Activated gamma-delta T cell treated with anti-CD3 and anti-CD28 coated beads, Interleukin-2, amount 50 U/mL, for 16 hours (primary cell): ENCODE results near the gene KHDRBS2.

Experiments
- DNase-seq: peaks from one replicate; pipeline ENCODE4 v3.0.0-alpha.2; 2020; ENCODE audit warnings: low read depth

KHDRBS2 gene

DNA sequence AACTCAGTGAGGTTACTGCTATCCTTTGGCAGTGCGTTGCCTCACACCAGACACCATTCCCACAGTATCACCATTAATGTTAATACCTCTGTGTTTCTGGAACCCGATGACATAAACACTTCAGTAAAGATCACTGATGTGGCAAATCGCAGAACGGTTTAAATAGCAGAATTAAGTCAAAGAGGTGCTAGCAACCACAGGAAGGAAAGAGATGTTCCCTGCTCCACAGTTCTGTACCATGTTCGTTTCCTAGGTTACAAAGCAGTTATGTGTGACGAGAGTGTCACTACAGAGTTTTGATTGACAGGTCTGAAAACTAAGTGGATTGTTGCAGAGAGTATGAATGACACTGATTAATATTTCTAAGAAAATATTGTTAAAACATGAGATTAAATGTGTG lies 272.3 kb downstream of the KHDRBS2 start:
- DNase-seq = no peak

DNA sequence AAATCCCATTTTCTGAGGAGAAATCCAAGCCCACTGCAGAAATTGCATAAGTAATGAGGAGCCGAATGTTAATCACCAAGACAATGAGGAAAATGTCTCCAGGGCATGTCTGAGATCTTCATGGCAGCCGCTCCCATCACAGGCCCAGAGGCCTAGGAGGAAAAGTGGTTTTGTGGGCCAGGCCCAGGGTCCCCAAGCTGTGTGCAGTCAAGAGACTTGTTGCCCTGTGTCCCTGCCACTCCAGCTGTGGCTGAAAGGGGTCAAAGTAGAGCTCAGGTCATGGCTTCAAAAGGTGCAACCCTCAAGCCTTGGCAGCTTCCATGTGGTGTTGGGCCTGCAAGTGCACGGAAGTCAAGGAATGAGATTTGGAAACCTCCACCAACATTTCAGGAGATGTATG lies 276.6 kb downstream of the KHDRBS2 start:
- no peak for DNase-seq

DNA sequence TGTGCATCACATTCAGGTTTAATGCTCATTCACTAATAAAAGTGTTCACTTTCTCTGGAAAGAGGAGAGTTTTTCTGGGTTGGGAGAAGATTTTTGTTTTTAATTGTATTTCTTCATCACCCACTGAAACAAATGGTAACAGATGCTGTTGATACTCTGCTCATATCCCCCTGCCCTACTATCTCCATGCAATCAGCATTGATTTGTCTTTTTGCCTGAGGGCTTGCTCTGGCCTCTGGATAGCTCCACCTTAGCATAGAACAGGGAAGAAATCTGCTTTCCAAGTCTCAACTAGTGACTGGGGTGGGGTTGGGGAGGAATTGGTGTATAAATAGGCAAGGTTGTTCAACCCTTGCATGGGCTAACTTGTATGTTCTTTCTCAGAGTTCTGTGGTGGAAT lies 296.4 kb downstream of the KHDRBS2 start:
- no peak for DNase-seq

DNA sequence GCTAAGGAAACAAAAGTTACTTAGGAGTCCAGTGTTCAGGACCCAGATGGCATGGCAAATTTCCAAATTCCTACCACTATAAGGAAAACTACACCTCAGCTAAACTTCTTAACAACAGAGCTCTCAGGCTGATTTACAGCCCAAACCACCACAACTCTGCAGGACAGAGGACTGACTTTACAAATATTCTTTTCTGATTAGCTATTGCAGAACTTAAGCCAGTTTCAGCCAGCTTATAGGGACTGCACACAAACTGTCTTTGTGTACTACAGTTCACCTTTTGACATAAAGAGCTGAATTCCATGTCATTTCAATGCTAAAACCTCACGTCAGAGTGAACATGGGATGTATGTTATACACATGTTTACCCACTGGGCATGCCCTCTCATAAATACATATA lies 305.4 kb downstream of the KHDRBS2 start:
- DNase-seq = no peak

DNA sequence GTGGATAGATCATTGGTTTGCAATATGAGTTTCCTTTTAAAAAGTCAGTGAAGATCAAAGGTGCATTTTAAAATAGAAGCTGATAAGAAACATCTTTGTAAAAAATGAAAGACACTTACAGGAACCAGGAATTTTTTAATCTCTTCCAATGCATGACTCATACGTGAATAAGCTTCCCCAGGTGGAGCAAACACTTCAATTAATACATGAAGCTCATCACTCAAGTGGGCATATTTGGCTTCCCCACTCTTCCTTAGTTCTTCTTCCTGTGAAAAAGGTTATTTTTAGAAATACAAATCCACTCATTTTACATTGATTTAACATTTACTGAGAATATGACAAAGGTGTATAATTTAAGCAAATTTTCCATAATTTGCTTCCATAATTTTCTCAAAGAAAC lies 308.1 kb downstream of the KHDRBS2 start:
- DNase-seq = no peak

DNA sequence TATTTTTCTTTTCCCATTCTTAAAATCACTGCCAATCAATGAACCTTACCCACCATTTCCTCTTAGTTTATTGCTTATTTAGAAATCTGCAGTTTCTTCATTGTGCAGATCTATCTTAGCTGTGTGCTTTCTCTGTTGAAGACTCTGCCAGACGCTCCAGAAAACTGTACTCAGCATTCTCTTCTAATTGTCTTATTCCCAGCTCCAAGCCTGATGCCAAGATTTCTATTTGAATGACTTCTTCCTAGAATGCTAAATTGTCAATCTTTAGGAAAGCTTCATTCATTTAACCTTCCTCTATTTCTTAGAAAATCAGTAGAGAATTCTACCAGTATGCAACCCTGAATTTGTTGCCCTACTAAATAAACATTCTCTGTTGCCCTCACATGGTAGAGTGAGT lies 308.9 kb downstream of the KHDRBS2 start:
- no peak for DNase-seq

DNA sequence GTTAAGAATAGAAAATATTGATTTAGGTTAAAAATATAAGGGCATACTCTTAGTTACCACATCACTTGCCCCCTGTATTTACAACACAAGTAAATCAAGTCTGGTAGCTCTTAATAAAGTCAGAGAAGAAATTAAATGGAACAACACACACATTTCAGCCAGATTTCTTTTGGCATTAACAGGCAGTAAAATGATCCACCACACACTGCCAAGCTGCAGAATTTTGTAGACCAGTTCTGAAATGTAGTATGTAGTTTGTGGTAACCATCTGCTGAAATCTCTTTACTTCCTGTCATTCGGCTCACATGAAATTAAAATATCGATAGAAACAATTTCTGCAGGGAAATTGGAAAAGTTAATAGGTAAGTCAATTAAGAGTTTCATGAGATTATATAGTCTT lies 326.8 kb downstream of the KHDRBS2 start:
- no peak for DNase-seq

DNA sequence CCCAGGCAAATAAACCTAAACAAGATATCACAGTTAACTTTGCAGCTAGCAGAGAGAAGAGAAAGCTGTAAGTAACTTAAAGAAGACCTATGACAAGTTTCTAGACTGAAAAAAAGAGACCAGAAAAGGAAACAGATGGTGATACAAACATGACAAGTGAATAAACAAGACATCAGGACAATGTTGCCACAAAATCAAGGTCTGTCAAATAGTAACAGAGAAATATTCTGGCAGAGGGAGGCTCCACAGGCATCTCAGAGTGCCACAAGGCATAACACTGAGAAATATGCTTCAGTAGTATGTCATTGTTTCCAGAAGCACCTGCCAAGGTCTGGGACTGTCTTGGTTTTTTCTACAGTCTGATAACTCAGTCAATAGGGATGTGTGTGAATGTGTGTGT lies 332.2 kb downstream of the KHDRBS2 start:
- DNase-seq = no peak

DNA sequence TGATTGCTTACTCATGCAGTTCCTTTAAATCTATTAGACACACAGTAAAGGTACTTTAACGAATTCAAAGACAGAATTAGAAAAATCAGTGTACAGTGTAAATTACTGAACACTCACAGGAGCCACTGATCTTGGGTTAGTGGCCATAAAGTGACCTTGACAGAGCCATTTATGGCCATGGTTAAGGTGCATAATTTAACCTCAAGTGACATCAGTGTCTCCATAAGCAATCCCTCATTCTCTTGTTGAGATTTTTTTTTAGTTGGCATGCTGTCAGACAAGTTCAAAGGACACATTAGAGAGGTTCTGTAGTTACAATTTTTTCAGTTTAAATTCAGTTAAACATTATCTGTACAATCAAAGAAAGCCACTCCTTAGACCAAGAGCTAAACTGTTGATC lies 334.4 kb downstream of the KHDRBS2 start:
- DNase-seq = no peak

DNA sequence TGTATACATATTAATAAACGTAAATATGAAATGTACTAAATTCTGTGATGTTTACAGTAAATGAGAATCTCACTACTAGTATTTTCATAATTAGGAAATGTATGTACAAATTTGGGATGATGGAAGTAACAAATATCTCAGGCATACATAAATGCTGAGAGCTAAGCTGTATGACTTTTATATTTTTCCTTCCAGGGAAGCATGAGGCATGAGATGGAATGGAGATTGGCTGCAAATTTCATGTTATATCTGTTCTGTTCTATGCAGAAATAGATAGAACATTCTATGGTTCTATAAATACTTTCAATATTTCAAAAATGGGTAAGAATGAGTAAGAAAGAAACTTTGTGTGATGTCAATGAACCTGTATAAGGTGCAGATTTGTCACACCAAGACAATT lies 335.2 kb downstream of the KHDRBS2 start:
- no peak for DNase-seq

DNA sequence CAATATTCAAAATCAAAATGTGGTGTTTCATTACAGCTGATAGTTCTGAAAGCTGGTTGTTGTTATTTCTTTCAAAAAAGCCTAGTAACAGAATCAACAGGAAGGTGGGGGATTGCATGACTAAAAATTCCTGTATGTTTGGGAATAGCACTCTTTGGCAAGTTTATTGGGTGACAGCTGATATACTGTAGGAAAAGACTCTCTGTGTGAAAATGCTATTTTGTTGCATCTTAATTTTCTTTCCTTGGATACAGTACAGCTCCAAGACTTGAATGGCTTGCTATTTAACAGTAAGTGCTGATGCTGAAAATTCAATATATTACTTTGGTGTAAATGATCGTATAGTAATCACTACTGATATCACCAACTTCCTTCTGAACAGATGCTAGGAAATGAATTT lies 336.1 kb downstream of the KHDRBS2 start:
- no peak for DNase-seq

DNA sequence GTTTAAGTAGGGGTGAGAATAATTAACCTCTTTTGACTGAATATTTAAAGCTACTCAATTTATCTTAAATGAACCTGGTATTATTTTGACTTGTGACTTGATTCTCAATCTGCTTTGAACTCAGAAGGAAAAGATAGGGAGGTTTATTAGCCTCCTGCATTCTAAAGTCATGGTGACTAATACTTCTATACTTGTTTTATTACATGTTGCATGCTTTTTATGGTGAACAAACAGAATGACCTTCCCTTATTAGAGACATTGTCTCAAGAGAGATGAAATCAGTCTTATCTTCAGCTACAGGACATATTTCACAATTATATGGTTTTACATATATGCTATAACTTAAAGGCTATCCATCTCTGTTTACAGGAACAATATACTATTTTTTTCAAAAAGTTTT lies 336.9 kb downstream of the KHDRBS2 start:
- DNase-seq = no peak

DNA sequence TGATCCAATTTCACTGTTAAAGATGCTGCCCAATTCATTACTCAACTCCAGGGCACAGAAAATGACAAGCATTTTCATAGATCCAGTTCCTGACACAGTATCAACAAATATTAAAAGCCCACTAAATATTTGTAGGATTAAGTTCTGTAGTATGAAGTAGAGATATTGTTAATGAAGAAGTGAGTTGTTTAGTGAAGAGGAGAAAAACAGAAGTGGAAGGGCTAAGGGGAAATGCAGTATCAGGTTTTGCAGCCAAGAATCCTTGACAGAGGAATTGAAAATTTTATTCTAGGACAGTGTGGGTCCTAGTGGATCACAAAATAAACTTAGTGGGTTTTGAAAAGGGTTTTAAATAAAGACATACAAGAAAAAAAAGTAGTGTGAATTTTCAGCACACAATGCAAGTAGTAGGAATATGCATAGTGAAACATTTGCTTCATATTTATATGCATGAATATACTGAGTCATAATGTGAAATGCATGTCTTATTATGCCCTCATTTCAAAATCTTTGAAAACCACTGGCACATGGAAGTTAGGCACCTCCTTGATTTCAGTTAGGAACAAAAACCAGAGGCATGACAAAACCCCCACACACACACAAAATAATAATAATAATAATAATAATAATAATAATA lies 338.6 kb downstream of the KHDRBS2 start:
- no peak for DNase-seq

DNA sequence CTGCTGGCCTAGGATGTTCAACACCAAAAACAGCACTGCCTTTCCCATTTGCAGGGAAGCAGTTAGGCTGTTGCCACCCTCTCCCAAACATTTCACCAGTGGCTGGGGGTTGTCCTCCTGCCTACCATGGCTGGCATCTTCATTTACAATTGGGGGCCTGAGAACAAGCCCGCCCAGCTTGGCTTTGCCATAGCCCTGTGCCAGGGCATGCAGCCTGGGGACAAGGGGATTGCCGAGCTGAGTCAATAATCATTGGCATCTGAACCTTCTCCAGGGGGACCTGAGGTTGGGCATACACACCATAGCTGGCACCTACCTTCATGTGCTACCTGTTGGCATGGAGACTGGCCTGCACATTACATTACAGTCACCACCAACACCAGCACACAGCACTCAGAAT lies 345.1 kb downstream of the KHDRBS2 start:
- DNase-seq = no peak

DNA sequence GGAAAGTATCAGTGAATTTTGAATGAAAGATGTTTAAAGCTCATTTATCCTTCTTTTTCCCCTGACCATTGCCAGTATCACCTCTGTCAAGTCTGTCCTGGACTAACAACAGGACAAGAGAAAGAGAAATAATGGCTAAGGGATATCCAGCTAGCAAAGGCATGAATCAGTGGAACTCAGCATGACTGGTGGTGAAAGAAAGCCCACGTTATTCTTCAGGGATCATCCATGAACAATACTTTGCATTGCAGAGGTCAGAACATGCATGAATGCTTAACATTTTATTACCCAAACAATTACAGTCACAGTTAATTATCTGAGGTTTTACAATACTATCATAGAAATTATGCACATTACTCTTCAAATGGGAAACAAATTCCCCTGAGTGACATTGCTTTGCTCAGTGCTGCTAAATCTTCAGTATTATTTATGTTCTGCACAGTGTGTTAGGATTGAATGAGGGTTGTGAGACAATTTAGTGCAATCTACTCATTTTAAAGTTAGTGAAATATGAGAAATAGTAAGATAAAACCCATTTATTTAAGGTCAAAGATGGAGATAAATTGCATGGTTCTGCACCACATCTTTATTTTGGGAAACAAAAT lies 350.7 kb downstream of the KHDRBS2 start:
- no peak for DNase-seq

DNA sequence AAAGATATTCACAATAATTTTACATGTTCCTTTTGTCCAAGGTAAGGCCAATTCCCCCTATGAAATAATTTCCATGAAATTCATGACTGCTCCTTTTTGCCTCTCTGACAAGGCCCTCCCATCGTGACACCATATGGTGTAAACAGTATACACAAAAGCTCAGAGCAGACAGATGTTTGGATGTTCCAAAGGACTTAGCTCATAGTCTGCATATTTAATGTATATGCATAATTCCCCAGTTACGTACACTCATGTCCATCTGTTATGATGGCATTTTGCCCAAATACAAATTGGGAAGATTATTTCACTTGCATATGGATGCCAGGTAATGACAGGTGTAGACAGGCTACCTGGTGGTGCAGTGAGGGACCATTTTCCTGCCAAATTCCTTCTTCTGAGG lies 376.5 kb downstream of the KHDRBS2 start:
- DNase-seq = no peak

DNA sequence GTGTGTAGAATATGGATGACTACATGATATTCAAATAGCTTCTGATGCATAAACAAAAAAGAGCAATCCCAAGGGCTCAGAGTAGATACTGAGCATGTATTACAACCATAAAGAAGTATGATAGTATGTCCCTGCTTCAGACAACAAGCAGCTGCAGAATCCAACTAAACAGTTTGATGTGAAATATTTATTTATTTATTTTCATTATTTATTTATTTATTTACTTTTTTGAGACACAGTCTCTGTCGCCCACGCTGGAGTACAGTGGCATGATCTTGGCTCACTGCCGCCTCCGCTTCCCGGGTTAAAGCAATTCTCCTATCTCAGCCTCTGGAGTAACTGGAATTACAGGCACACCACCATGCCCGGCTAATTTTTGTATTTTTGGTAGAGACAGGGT lies 384.3 kb downstream of the KHDRBS2 start:
- DNase-seq = no peak

DNA sequence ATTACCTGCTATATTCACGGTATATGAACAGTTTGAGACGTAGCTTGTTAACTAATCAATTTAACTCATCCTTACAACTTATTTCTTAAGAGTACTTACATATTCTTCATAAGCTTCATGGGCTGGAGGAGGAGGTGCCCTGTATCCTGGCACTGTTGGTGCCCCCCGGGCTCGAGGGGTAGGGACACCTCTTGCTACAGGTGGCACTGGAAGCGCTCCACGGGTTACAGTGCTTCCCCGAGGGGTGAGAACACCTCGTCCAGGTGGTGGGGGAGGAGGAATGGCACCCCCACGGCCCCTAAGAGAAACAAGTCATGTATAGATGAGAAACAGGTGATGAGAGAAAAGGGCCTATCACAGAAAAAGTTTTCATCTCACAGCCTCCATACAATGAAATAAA lies 391.5 kb downstream of the KHDRBS2 start:
- no peak for DNase-seq

DNA sequence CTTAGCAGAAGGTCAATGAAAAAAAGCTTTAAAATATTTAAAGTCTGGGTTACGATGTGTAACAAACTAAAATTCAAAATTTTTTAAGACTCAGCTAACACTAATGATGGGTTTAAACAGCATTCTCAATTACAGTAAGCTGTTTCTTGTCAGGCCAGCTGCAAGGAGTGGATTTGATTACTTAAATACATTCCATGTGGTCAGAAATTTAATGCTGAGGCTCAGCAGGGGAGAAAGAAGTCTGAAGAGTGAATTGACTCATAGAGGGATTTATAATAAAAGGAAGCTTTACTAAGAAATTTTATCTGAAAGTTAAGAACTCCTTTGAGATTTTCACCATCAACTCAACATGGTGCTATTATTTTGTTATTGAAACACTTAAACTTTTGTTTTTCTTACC lies 398.6 kb downstream of the KHDRBS2 start:
- DNase-seq = no peak

DNA sequence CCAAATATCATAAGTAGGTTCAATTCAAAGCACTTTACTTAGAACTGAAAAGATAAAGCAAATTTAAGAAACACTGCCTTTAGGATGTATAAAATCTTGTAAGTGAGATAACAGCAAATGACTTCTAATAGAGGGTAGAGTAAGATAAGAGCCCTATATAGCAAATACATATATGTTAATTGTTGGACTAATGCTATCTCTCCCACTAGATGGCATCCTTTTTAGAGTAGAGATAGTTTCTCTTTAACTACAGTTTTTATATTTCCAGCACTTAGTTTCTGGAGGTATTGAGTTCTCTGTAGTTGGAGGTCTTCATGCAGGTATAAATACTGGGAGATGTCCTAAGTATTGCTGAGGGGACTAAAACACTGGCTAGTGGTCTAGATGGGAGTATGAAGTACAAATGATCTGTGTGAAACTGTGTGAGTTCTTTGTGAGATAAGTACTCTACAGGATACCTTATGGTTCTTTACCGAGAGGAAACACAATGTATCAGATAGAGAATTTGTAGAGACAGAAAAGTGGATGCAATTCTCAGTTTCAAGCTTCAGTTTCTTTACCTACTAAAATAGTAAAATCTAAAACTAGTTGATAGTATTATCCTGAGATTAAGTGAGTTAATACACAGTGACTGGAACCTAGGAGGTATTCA lies 399.3 kb downstream of the KHDRBS2 start:
- DNase-seq = no peak

DNA sequence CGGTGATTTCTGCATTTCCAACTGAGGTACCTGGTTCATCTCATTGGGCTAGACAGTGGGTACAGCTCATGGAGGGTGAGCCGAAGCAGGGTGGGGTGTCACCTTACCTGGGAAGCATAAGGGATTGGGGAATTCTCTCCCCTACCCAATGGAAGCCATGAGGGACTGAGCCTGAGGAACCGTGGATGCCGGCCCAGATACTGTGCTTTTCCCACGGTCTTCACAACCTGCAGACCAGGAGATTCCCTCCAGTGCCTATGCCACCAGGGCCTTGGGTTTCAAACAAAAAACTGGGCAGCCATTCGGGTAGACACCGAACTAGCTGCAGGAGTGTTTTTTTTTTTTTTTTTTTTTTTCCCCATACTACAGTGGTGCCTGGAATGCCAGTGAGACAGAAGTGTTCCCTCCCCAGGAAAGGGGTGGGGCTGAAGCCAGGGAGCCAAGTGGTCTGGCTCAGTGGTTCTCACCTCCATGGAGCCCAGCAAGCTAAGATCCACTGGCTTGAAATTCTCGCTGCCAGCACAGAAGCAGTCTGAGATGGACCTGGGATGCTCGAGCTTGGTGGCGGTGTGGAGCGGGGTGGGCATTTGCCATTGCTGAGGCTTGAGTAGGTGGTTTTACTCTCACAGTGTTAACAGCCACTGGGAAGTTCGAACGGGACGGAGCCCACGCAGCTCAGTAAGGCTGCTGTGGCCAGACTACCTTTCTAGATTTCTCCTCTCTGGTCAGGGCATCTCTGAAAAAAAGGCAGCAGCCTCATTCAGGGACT lies 416.2 kb downstream of the KHDRBS2 start:
- DNase-seq = no peak

DNA sequence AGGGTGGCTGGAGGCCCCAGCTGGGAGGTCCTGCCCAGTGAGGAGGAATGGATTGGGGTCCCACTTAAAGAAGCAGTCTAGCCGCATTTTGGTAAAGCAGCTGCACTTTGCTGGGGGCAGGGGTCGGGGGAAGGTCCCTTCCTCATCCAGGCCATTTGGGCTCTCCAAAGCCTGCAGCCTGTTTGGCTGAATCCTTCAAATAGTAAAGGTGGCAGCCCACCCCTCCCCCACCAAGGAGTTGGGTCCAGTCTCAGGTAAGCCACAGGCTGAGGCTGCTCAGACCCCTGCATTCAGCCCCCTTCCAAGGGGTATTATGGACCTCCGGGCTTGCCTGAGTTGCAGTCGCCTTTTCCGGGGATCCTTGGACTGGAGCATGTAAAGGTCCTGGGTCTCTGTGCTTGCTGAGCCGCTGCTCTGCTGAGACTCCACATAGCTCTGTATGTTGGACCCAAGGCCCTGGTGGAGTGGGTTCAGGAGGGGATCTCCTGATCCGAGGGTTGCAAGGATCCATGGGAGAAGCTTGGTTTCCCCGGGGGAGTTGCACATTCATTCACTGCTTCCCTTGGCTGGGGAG lies 417.4 kb downstream of the KHDRBS2 start:
- no peak for DNase-seq

DNA sequence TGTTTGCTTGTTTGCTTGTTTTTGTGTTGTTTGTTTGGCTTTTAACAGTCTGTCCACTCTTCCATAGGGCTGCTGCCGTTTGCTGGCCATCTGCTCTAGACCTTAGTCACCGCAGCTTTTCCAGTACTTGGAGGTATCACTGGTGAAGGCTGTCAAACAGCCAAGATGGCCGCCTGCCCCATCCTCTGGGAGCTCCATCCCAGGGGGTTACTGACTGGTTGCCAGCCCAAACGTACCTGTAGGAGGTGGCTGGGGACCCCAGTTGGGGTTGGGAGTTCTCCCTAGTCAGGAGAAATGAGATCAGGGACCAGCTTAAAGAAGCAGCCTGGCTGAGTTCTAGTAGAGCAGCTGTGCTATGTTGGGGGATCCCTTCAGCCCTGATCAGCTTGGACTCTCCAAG lies 418.4 kb downstream of the KHDRBS2 start:
- DNase-seq = no peak
